Stimulated activated CD8-positive, alpha-beta memory T cell treated with anti-CD3 and anti-CD28 coated beads, Interleukin-4, amount 100 ng/mL, for 1 hour (primary cell): ENCODE results near the gene GOLM1.

Experiments
- DNase-seq, 2 donors: peaks; one replicate each; pipeline ENCODE4 v3.0.0-alpha.2; 2020; ENCODE audit warnings: low read depth in 2 of 2, low spot score in 1 of 2

Gene GOLM1

DNA sequence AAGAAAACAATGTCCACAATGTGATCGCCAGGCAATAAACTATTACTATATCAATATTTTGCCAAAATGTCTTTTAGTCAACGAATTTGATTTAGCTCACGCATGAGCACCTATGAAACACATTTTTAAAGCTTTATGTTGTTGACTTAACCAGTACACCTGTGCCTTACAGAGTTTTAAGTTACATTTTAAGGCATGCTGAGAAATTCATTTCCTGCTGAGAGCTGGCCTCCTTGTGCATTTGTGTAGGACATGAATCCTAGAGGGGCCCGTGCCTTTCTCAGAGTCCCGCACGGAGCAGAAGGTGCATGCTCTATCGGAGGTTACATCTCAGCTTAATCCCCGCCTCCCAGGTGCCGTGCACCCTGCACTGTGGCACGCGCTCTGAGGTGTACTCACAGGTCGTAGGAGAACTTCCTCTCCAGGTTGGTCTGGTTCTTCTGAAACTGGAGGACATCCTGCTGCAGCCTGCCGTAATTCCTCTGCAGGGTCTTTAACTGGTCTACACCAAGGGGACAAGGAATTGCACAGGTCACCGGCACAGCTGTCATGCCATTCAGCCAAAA lies 53.2 kb downstream of the GOLM1 start:
- DNase-seq, result no peak

DNA sequence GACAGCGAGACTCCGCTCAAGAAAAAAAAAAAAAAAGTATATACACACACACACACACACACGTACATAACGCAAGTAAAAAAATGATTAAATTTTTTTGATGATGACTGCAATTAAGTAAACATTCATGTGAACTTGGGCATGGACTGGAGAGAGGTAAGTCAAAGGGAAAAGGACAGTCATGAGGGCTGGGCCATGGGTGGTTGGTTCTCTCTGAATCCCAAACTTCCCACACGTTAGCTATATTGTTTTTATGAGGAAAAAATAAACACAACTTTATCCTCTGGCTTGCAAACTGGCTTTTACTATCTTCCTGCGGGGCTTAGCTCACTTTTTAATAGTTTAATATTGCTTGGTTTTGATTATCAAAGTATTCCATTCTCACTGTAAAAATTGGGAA lies 53.7 kb downstream of the GOLM1 start:
- no peak for DNase-seq

DNA sequence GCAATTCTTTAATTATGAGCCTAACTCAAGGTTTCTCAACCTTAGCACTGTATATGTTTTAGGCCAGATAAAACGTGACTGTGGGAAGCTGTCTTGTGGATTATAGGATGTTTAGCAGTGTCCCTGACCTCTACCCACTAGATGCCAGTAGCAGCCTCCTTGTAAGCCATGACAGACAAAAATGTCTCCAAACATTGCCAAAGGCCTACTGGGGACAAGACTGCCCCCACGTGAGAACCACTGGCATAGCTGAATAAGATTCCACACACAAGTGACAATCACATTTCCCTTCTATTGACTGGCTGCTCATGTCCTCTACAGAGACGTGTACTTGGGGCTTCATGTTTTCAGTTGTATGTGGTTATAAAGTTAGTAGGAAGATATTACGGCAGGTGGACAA lies 55.4 kb downstream of the GOLM1 start:
- DNase-seq, result no peak

DNA sequence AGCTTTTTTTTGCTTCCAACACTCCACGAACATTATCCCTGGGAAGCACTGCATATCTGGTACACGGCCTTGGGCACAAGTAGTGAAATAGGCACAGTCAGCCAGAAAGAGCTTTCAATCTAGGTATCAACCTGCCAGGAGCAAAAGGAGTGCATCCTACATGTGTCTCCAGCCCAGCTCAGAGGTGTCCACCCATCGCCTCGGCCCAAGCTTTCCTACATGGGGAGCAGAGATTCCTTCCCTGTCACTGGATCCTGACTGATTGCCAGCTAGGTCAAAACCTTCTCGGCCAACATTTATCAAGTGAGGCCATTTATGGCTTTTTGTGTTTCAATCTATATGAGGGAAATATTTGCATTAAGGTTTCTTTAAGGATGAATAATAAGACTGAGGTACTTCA lies 55.8 kb downstream of the GOLM1 start:
- DNase-seq, result no peak

DNA sequence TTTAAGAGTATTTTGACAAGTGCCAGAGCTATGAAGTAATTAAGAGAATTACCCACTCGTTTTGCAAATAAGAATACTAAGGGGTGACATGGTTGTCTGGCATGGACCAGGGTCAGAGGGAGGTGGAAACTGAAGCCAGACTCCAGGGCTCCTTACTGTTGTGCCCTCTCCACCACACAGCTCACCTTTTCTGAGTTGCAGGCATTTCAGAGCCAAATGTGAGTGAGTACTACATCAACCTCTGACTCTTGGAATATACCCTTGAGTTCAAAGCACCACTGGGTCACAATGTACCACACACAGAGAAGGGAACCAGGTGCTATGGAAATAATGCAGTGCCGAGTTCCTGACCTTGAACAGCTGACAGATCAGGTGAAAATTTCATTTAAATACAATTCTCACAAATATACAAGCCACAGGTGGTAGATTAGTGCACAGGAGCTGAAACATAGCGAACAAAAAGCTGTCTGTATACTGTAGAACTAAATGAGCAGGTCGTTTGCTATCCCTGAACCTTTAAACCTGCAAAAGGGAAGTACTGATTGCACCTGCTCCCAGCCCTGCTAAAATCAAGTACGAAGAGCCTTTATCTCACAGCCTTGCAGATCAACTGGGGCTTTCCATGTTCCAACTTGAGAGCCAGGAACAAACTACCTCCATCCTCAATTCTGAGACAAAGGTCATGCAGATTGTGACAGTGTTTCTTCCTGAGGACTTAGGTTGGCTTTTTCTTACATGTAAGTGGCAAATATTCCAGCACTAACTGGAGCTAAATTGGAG lies 57.0 kb downstream of the GOLM1 start:
- DNase-seq, result no peak

DNA sequence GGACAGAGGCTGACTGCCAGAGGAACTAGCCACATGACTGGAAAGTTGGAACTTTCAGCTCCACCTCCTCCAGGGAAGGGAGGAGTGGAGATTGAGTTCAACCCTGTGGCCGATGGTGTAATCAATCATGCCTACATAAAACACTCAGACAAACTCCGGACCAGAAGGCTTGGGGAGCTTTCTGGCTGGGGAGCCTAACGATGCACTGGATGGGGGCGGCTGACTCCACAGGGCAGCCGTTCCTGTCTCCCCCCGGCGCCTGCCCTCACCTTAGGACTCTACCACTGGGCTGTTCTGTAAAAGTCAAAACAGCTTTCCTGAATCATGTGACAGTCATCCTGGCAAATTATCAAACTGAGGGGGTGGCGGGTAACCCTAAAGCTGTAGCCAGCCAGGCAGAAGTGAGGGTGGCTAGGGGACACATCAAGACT lies 58.0 kb downstream of the GOLM1 start:
- DNase-seq, result no peak

DNA sequence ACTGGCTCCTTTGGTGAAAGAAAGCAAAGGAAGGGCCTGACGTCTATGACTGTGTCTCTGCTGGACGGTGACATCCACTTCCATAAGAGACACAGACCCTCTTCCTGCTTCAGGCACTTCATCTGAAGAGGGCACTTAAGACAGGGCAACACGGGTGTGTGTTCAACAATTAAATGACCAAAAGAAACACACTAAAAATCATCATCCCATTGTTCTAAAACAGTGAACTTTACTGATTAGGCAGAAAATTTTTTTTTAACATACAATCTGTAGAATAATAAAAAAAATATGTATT lies 58.5 kb downstream of the GOLM1 start:
- DNase-seq, result no peak

DNA sequence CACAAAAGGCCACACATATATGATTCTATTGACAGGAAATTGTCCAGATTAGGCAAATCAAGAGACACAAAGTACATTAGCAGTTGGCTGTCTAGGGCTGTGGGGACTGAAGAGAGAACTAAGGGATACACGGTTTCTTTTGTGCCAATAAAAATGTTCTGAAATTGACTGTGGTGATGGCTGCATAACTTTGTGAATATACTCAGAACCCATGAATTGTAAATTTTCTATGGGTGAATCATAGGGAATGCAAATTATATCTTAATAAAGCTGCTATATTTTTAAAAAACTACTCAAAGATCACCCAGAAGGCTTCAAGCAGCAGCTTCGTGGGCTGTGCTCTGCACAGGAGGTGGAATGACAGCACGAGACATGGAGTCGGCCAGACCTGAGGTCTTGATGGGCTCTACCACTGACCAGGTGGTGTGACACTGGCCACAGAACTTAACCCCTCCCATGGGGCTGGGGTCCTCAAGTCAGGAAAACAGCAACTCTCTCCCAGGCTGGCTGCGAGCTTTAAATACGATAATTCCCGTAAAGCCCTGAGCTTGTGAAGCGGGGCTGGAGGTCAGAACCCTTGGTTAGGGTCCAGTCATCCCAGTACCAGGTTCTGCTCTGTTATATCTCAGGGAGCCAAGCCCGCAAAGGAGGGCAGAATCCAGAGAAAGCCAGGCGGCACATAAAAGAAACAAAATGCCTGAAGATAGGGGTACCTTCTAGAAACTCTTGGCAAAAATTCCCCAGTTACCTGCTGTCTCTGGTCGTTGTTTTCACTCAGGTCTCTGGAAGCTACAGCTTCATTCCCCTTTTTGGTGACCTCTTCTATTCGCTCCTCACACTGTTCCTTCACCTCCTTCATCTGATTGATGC lies 59.1 kb downstream of the GOLM1 start:
- DNase-seq, result no peak

DNA sequence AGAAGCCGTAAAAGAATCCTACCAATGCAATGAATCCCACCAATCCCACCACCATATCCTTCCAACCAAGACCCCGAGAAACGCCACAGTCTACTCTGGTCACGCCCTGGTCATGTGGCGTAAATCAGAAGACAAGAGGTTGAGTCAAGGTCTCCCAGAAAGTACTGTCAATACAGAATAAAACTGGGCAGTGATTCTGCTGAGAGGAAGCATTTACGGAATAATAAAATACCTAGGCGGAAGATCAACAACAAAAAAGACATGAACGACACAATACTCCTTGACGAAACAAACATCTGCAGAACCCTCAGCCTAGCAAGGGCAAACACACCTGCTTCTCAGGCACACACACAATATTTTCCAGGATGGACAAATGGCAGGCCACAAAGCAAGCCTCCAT lies 62.8 kb downstream of the GOLM1 start:
- no peak for DNase-seq

DNA sequence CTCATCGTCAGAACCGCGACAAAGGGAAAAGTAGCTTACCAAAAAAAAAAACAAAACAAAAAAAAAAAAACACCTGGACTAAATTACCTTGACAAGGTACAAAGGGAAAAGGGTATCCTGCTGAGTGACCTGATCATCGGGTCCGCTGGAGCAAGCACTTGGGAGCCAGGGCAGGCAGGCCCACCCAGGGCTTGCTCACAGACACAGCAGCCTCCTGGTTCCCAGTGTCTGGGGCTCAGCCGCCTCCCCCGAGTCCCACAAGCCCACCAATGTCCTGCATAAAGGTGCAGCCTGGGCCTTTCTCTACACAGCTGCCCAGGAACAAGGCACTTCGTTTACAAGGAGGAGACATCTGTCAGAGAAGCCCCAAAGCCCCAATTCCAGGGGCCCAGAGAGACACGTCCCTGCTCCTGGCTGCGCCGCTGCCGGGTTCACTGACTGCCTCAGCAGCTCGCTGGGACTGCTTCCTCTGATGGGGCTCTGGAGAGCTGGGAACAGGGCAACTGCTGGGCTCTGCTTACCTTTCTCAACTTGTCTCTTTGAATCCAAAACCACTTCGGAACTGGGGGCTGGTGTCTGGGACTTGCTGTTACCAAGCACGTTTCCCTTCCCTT lies 63.4 kb downstream of the GOLM1 start:
- no peak for DNase-seq

DNA sequence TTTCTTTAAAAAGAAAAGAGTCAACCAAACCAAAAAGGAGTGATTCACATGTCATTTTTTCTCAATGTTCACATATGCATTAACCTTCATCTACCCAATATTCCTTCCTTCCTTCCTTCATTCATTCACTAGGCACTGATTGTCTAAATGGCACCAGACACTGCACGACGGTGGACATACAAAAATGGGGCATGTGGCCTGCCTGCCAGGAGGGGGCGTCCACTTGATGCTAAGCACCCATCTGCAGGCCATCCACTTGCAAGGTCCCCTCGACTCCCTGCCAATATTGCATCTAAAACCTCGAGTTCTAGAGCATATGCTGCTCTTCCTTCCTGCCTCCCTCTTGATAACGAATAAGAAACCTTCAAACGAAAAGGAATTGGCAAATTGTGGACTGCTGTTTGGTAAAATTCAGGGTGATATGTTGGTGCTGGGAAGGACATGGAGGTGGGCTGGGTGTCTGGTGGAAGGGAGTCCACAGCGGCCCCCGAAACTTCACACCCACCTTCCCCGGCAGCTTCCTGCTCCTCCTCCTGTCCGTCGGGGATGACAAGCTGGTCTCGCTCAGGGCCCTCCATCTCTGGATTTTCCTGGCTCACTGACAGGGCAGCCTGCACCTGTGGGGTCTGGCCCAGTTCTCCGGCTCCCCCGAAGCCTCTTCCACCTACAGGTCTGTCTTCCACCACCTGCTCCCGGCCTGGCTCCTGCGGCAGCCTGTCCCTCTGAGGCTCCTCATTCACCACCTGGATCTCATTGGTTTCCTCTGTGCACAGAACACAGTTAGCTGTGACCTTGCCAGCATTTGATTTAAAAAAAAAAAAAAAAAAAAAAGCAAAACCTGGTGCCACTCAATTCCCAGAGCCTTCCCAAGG lies 64.3 kb downstream of the GOLM1 start:
- DNase-seq, result no peak

DNA sequence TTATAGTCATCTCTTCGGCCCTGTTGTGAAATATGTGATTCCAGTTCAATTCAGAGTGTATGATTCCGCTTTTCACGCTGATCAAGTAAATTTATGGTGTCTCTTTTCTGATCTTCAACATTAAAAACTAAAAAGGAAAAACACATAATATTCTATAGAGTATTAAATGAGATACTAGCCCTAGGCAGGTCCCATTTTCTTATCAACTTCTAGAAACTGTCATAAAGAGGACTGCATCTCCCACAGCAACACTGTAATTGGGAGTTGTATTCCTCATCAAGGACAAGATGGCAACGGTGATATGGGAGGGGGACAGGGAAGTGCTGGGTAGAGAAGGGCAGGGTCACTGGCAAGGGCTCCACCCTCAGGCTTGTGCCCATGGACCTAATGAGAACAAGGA lies 71.6 kb downstream of the GOLM1 start:
- DNase-seq, result no peak

DNA sequence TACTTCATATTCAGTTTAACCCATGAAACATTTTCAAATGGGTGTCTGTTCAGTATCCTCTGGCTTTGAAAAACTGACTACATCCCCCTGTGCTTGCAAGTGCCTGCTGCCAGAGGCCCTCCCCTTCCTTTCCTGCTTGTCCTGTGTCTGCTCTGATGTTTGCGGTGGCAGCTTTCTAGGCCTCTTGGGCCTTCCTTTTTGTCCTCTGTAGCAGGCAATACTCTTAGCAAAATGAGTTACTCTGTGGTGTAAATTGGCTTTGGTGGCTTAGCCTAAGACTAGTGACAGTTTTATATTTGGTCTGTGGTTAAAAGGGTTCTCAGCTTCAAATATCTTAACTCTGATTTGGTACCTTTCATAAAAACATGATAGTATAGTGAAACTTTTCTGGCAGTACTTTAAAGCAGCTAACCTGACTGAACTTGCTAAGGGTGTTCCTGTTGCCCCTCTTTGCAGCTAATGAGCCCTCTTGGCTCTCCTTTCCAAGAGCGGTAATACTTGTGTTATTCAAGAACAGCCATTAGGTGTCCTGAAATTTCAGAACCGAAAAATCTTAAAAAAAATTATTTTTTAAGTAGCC lies 76.6 kb downstream of the GOLM1 start:
- DNase-seq, result no peak

DNA sequence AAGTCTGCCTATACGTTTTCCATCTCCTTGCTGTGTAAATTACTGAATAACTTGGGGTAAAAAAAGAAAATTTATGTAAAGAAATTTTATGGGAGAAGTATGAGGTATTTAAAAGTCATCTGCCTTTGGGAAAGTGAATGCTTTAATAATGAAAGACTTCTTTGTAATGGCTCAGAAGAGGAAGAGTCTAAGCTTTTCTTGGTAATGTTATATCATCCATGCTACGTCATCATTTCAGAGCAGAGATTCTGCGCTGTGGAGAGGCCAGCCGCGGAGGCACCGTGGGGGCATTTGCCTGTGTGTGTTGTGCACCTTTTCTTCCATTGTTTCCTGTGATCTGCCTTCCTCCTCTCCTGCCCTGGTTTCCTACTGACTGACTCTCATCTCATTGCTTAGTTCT lies 78.2 kb downstream of the GOLM1 start:
- DNase-seq, result no peak

DNA sequence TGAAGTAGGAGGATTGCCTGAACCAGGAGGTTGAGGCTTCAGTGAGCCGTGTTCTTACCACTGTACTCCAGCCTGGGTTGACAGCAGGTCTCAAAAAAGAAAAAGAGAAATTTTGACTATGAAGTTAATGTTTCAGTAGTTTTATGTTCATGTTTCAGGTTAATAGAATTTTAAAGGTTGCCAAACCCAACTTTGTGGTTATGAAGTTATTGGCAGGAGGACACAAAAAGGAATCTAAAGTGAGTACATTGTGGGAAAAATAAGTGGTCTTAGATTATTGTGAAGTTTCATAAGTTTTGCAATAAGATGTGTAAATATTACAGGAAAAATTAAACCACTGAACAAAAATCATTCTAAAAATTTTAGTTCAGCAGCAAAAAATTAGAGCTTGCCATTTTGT lies 78.6 kb downstream of the GOLM1 start:
- DNase-seq, result no peak

DNA sequence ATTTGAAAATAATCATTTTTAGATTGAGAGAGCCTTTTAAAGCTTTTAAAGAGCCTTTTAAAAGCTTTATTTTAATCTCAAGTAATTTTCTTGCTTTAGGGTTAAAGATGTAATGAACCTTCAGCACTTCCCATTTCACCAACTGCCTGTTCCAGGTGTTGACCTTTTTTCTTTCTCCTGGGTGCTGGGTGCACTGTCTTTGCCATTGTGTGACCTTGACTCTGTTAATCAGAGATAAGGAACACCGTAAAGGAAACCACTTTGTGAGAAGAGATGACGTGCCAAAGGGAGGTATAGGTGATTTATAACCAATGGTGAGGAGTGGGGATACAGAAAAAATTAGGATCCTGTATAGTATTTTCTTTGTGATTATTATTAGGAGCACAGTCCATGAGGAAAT lies 90.2 kb downstream of the GOLM1 start:
- DNase-seq, result no peak

DNA sequence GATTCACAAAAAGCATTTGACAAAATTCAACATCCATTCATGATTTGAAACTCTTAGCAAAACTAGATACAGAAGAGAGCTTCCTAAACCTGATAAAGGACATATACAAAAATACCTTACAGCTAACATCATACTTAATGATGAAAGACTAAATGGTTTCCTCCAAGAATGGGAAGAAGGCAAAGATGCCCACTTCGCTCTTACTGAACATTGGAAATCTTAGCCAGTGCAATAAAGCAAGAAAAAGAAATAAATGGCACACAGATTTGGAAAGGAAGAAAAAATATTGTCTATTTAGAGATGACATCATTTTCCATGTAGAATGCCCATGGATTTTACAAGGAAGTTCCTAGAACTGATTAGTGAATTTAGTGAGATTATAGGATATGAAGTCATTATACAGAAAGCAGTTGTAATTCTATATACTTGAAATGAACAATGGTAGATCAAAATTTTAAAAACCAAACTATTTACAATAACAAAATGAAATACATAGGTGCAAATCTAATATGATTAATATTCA lies 94.0 kb downstream of the GOLM1 start:
- DNase-seq, result no peak

DNA sequence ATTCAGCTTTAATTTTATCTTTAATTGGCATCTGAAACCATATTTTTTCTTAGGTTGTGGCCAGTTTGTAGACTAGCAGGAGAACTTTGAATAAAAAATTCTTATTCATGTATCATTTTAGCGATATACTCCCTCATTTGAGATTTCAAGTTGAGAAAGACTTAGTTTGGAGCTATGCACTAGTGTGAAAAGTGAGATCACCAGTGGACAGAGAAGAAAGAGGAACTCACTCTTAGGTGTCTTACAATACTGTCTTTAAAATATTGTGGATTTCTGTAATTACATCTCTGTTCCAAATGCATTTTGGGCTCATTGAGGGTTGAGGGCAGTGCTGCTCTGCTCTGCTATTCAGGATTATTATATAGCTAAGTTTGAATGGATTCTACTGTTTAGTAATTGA lies 103.8 kb downstream of the GOLM1 start:
- no peak for DNase-seq

DNA sequence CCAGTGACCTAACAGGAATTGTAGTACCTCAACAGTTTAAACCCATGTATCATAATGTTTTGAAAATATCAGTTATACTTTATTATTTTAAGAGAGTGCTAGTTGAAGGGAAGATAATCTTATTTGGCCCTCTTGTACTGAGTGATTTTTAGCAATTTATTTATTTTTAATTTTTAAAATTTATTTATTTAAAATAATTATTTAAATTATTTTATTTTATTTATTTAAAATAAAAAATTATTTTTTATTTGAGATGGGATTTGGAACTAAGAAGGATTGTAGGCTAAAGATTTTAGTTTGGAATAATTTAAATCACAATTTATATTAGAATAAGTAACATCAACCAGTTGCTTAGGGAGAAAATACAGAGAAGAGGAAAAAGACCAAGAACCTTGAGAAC lies 104.3 kb downstream of the GOLM1 start:
- DNase-seq, result no peak

DNA sequence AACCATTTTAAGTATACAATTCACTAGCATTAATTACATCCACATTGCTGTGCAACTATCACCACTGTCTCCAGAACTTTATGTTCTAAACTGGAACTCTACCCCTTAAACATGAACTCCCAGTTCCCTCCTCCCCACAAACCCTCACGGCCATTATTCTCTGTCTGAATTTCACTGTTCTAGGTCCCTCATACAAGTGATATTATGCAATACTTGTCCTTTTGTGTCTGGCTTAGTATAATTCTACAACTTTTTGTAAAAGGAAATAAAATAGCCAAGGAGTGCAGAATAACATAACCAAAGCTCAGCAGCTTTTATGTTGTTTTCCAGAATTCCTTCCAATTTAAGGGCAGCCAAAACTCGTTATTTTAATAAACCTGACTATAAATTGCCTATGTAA lies 105.2 kb downstream of the GOLM1 start:
- no peak for DNase-seq
